Activated T-helper 9 cell treated with anti-CD3 and anti-CD28 coated beads, Interleukin-2, amount 50 U/mL, for 16 hours (primary cell): ENCODE results near the gene DTWD2.
"Not testable (repeated sequence)": the region's sequence is repeated elsewhere in the genome, so short reads cannot be mapped to it uniquely, and the experiment has no call there.

Experiments used
- DNase-seq: peaks from one replicate; pipeline ENCODE4 v3.0.0-alpha.2; 2020; ENCODE audit warnings: low read depth

The DTWD2 gene

DNA sequence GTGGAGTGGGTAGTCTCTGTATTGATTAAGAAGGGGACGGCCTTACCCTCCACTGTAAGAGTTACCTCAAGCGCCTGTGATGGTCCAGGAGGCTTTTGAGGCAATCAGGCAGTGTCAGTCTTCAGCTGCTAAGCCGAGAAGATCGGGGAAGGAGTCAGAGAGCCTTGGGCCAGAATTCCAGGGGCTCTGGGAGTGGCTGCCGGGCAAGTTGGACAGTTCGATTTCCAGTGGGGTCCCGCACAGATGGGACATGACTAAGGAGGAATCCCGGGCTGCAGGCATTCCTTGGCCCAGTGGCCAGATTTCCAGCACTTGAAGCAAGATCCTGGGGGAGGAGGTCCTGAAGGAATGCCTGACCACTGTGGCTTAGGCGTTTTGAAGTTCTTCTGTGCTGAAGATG lies 38.0 kb downstream of the DTWD2 start:
- not testable (repeated sequence) for DNase-seq

DNA sequence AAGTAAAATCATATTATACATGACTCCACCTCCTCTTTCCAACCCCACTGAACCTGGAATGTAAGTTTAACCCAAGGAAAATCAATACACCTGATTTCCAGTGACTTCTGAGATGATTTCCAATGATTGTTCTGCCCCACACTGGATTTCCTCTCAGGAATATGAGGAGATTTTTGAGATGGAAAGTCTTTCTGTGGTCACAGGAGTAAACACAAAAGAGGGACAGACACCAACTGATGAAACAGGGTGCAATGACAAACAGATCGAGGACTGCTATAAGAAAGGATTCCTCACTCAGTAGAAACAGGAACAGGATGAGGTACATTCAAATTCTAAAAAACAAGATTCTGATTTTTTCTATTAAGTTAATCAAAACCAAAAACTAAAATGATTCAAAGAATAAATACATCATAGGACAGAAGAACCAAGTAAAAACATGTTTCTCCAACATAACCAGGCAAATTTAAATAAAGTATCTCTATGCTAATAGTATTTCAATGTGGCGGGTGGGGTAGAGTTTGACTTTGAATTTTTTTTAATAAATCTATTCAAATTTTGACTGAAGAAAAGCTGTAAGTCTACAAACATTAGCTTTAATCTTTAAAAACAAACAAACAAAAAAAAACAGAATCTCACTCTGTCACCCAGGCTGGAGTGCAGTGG lies 42.1 kb downstream of the DTWD2 start:
- DNase-seq = no peak

DNA sequence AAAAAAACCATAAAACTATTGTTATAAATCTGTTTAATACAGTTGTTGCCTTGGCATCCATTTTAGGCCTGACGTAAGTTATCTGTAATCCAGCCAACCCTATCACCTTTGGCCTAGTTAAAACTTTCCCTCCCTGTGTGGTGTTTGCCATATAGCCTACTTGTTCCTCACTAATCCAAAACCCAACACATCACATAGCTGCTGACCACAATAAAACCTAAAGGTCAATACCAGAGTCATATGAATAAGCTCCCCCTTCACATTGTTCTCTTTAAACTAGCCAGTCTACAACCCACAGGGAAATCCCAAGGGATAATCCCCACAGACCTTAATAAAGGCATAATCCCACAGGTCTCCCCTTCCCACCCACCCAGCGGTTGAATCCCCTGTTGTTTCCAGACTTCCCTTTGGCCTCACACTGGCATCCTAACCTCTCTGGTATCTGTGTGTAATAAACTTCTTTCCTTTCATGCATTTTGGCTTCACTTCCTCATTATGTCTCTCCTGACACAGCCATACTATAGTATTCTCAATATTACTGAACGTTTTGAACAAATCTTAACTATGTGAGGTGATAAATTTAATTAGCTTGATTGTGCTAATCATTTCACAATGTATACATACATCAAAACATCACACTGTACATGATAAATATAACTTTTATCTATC lies 50.8 kb downstream of the DTWD2 start:
- no peak for DNase-seq

DNA sequence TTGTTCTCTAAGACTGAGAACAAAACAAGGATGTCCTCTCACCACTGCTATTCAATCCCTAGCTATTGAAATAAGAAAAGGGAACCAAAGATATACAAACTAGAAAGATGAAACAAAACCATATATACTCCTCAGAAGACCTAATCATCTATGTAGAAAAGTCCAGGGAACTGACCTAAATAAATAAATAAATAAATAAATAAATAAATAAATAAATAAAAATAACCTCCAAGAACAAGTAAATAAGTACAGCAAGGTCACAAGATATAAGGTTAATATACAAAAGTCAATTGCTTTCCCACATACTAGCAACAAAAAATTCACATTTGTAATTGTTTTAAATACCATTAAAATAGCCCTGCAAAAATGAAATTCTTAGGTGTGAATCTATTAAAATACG lies 54.6 kb downstream of the DTWD2 start:
- DNase-seq = no peak

- DNase-seq = no peak
Measured at GRCh38 chr5:118931564-118931963, 56.8 kb downstream of the DTWD2 start.

DNA sequence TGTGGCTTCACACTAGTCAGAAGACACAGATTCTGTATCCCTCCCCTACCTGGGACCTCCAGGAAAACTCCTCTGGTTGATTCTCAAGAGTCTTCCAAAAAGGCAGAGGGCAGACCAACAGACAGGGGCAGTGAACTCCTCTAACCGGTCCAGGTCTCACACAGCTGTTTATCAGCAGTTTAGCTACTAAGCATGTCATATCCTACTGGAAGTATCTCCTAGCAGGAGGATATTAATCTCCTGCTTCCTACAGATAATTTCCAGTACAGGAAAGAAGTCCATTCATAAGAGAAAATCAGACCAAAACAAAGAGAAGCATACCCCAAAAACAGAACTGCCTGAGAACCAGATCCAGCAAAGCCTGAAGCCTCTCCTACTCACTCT lies 64.3 kb downstream of the DTWD2 start:
- DNase-seq = no peak

DNA sequence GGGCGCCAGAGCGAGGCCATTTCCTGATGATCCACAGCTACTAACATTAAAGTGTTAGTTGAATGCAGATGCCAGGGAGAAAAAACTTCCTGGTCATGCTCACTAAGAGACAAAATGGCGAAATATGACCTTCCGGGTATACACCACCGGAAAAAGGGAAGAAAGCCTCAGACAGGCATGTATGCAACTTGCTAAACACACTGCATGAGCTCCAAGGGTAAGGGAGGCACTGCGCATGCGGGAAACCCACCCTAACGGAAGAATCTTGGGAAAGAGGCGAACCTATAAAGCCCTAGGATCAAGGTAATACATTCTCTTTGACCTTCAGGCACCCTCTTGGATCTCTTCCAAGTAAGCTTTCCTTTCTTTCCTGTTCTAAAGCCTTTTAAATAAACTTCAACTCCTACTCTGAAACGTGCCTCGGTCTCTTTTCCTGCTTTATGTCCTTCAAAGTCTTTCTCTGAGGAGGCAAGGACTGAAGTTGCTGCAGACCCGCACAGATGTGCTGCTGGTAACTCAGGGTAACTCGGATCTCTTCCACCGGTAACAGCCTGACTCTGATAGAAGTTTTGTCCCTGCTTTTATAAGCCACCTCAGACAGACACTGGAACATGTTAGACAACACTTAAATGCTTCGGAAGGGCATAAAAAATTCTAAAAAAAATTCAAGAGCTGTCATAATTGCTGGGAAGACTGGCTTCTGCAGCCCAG lies 64.9 kb downstream of the DTWD2 start:
- DNase-seq = no peak

GRCh38 chr5:118921866-118922265 lies 66.5 kb downstream of the DTWD2 start:
- DNase-seq = no peak

- DNase-seq = no peak
Measured at GRCh38 chr5:118919016-118919415, 69.3 kb downstream of the DTWD2 start.

DNA sequence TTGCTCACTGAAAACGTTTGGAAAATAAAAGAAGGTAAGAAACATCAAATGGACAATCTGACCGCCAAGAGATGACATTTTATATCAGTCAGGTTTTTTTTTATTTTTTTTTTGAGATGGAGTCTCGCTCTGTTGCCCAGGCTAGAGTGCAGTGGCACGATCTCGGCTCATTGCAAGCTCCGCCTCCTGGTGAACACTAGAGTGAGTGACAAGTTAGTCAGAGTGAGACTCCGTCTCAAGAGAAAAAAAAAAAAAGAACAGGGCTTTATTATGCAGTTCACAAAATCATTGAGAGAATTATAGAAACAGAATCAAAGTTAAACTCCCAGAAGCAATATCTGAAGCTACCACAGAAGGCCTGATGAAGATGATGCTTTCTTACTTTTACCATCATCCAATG lies 70.1 kb downstream of the DTWD2 start:
- no peak for DNase-seq

GRCh38 chr5:118907536-118907935 lies 80.8 kb downstream of the DTWD2 start:
- DNase-seq = not testable (repeated sequence)

- DNase-seq = no peak
Measured at GRCh38 chr5:118906947-118907346, 81.4 kb downstream of the DTWD2 start.

GRCh38 chr5:118905196-118905595 lies 83.2 kb downstream of the DTWD2 start:
- DNase-seq = no peak

GRCh38 chr5:118902656-118903438 lies 85.5 kb downstream of the DTWD2 start:
- no peak for DNase-seq

- DNase-seq = no peak
Measured at GRCh38 chr5:118894709-118895108, 93.6 kb downstream of the DTWD2 start.

DNA sequence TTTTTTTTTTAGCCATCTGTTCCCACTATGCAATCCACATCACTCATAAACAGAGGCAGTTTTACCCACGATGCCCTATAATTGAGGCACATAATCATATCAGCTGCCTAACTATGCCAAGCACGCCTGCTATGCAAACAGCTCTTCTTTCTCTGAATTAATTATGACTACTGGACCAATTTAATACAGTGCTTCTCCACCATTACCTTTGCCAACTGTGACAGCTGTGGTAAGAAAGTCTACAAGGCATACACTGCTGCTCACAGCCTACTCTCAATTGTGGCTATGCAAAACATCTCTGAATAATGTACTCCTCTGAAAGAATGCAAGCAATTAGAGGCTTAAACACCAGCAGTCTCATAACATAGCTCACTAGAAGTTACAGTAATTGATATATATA lies 97.1 kb downstream of the DTWD2 start:
- no peak for DNase-seq

- no peak for DNase-seq
Measured at GRCh38 chr5:118889165-118889564, 99.2 kb downstream of the DTWD2 start.

DNA sequence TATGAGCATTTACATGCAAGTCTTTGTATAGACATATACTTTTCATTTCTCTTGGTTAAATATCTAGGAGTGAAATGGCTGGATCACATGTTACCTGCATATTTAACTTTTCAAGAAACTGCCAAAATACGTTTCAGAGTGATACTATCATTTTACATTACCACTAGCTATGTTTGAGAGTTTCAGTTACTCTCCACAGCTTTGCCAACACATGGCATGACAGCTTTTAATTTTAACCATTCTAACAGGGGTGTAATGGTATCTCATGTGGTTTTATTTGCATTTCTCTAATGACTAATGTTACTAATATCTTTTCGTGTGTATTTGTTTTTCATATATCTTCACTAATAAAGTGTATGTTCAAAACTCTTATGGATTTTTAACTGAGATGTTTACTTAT lies 99.8 kb downstream of the DTWD2 start:
- DNase-seq = no peak

- no peak for DNase-seq
Measured at GRCh38 chr5:118883362-118883761, 105.0 kb downstream of the DTWD2 start.

GRCh38 chr5:118882666-118883065 lies 105.7 kb downstream of the DTWD2 start:
- DNase-seq = no peak

GRCh38 chr5:118876852-118877251 lies 111.5 kb downstream of the DTWD2 start:
- DNase-seq = not testable (repeated sequence)

DNA sequence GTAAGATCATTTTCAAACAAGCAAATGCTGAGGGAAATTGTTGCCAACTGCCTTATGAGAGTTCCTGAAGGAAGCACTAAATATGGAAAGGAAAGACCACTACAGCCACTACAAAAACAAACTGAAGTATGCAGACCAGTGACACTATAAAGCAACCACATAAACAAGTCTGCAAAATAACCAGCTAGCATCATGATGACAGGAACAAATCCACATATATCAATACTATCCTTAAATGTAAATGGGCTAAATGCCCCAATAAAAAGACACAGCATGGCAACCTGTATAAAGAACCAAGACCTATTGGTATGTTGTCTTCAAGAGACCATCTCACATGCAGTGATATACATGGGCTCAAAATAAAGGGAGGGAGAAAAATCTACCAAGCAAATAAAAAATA lies 113.2 kb downstream of the DTWD2 start:
- DNase-seq = no peak

DNA sequence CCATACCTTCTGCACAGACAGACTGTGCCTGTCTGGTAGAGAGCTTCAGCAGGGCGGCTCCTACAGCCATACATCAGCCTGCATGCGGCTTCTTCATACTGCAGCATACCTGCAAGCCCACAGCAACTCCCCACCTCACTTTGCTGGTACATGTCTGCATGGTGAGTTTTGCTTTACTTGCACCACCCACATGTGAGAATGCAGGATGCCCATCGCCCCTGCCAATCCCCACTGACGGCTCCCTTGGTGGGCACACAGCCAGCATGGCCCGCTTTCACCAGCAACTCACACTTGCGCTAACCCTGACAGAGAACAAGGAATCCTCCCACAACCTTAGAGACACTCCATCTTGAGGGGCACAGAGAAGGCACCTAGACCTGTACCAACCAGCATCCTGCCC lies 114.9 kb downstream of the DTWD2 start:
- DNase-seq = no peak
